NCI-H526 (cell line): ENCODE results near the gene TNP2.
"Not testable (repeated sequence)": the region's sequence is repeated elsewhere in the genome, so short reads cannot be mapped to it uniquely, and the experiment has no call there.

Experiments
- DNase-seq, 2 experiments: peaks; one replicate each; lab custom pipeline; 2025; lab: John Stamatoyannopoulos, UW

TNP2 gene

DNA sequence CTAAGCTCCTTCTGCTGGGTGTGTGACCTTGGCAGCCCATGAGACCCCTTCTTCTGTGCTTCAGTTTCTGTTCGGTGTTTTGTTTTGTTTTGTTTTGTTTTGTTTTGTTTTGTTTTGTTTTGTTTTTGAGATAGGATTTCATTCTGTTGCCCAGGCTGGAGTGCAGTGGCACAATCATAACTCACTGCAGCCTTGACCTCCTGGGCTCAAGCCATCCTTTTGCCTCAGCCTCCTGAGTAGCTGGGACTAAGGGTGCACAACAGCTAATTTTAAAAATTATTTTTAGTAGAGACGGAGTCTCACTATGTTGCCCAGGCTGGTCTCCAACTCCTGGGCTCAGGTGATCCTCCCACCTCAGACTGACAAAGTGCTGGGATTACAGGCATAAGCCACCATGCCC is 48.6 kb downstream of the TNP2 start:
- not testable (repeated sequence) for DNase-seq

- no peak for DNase-seq
Measured at GRCh38 chr16:11219178-11219577, 49.9 kb downstream of the TNP2 start.

DNA sequence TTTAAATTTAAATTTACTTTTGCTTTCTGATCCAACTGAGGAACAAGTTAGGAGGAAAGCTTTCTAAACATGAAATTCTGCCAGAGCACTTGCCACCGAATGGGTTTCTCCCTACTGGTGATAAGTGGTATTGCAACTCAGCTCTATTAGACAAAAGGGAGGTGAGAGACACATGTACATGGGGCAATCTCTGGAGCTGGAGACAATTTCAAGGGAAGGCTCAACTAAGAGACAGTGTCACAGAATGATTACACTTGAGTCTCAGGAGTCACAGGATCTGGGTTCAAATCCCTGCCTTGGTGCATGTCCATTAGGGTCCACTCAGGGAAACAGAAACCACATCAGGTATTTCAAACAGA is 50.5 kb downstream of the TNP2 start:
- peak in 1 of 2 experiments; percentile 13 for DNase-seq
